WI38 (cell line): Measurements from ENCODE around the gene DNAI4.

ENCODE experiments used
- H3K4me3 ChIP-seq: 2 replicates; pipeline ENCODE4 v1.5.1; 2011; ENCODE audit warnings: low read depth, mild to moderate bottlenecking, control low read depth, low read length
- TF ChIP-seq, protein P1 (sequence below): IDR thresholded peaks from 2 replicates; pipeline ENCODE4 v1.5.1; 2012; ENCODE audit warnings: low read depth, mild to moderate bottlenecking, control low read depth, low read length

Gene DNAI4

GRCh38 chr1:66945316-66945715 is 20.7 kb upstream of the DNAI4 start:
- TF ChIP-seq, protein P1, sequence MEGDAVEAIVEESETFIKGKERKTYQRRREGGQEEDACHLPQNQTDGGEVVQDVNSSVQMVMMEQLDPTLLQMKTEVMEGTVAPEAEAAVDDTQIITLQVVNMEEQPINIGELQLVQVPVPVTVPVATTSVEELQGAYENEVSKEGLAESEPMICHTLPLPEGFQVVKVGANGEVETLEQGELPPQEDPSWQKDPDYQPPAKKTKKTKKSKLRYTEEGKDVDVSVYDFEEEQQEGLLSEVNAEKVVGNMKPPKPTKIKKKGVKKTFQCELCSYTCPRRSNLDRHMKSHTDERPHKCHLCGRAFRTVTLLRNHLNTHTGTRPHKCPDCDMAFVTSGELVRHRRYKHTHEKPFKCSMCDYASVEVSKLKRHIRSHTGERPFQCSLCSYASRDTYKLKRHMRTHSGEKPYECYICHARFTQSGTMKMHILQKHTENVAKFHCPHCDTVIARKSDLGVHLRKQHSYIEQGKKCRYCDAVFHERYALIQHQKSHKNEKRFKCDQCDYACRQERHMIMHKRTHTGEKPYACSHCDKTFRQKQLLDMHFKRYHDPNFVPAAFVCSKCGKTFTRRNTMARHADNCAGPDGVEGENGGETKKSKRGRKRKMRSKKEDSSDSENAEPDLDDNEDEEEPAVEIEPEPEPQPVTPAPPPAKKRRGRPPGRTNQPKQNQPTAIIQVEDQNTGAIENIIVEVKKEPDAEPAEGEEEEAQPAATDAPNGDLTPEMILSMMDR: no peak
- H3K4me3 ChIP-seq: no peak overlapping the region

GRCh38 chr1:66944330-66945274 is 19.9 kb upstream of the DNAI4 start:
- H3K4me3 ChIP-seq: no peak overlapping the region
- TF ChIP-seq, protein P1: no peak

DNA sequence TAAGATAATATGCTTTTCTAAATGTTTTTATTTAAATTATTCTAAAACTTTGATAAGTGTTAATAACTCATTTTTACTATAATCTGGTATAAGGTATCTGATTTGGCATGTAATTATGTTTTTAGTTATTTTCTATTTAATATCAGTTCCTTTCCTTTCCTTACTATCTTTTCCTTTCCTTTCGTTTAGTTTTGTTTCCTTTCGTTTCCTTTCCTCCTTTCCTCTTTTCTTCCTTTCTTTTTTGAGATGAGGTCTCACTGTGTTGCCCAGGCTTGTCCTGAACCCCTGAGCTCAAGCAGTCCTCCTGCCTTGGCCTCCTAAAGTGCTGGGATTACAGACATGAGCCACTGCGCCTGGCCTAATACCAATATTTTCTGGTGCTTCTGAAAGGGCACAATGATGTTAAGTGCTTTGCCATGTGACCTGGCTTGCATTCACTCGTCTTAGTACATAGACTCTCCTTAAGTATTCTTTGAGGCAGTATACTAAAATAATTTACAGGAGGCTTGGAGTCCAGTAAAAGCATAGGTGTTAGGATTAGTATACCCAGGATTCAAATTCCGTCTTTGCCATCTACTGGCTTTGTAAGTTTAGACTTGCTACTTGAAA is 18.8 kb upstream of the DNAI4 start:
- TF ChIP-seq, protein P1: no peak
- no peak overlapping the region for H3K4me3 ChIP-seq

- no peak overlapping the region for H3K4me3 ChIP-seq
- TF ChIP-seq, protein P1: no peak
Measured at GRCh38 chr1:66940981-66941380, 16.3 kb upstream of the DNAI4 start.

DNA sequence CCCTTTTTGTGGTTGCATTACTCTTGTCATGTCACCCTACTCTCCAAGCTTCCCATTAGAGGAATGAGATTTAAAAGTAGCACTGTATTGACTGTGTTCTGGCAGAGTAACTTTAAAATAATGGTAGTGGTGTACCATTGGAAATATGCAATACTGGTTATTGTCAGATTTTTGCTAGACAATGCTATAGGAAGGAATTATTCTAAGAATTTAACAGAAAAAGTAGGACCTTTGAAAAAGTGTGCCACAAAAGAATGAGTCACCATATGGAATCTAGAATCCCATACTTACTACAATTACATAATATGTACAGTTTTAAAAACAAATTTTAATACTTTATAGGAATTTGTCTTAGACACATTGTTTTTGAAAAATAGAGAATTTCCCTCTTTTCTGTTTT is 14.0 kb upstream of the DNAI4 start:
- TF ChIP-seq, protein P1: no peak
- H3K4me3 ChIP-seq: no peak overlapping the region

GRCh38 chr1:66937529-66938234 is 13.0 kb upstream of the DNAI4 start:
- no peak overlapping the region for H3K4me3 ChIP-seq
- TF ChIP-seq, protein P1: no peak
